HepG2 (cell line): Measurements from ENCODE around the gene MED12L. TPM values are rescaled to one million over a fixed set of nuclear protein-coding genes. Genes with fewer than 3 reads are reported as not detected.

Source experiments
- CBX5 ChIP-seq: sonication (generic); formaldehyde crosslinking; IDR thresholded peaks from 2 replicates; pipeline ENCODE4 v1.4.0; 2020; ENCODE audit warnings: missing genetic modification reagents, borderline replicate concordance
- CEBPB ChIP-seq: IDR thresholded peaks from 2 replicates; pipeline ENCODE4 v1.6.1; 2011; ENCODE audit warnings: low read depth, low read length, improper control_type of control experiment, borderline replicate concordance
- CEBPG ChIP-seq: IDR thresholded peaks from 2 replicates; pipeline ENCODE4 v1.6.1; 2016
- FOXA1 ChIP-seq, 2 experiments: fragments of 450-650 bp in 1 of 2; sonication (generic) in 1 of 2; formaldehyde crosslinking in 1 of 2; IDR thresholded peaks; 2 replicates each; pipeline versions ENCODE4 v1.4.0 to v1.6.1; 2016 to 2020; ENCODE audit warnings: missing genetic modification reagents in 1 of 2
- FOXA3 ChIP-seq: IDR thresholded peaks from 2 replicates; pipeline ENCODE4 v1.6.1; 2016; ENCODE audit warnings: missing genetic modification reagents, missing compliant biosample characterization
- GATAD2A ChIP-seq: IDR thresholded peaks from 2 replicates; pipeline ENCODE4 v1.6.1; 2016
- HNF4A ChIP-seq: sonication (generic); formaldehyde crosslinking; IDR thresholded peaks from 2 replicates; pipeline ENCODE4 v1.4.0; 2020; ENCODE audit warnings: missing genetic modification reagents
- NFATC3 ChIP-seq: sonication (generic); formaldehyde crosslinking; IDR thresholded peaks from 2 replicates; pipeline ENCODE4 v1.5.1; 2020; ENCODE audit warnings: mild to moderate bottlenecking, missing genetic modification reagents
- SAP130 ChIP-seq: IDR thresholded peaks from 2 replicates; pipeline ENCODE4 v1.6.1; 2016; ENCODE audit warnings: low read depth
- SMC3 ChIP-seq: IDR thresholded peaks from 2 replicates; pipeline ENCODE4 v1.6.1; 2011; ENCODE audit warnings: low read length, improper control_type of control experiment
- SOX5 ChIP-seq: IDR thresholded peaks from 2 replicates; pipeline ENCODE4 v1.6.1; 2016; ENCODE audit warnings: borderline replicate concordance
- STAG1 ChIP-seq: sonication (generic); formaldehyde crosslinking; IDR thresholded peaks from 2 replicates; pipeline ENCODE4 v1.4.0; 2020; ENCODE audit warnings: missing genetic modification reagents
- TBX2 ChIP-seq: sonication (generic); formaldehyde crosslinking; IDR thresholded peaks from 2 replicates; pipeline ENCODE4 v1.5.0; 2020; ENCODE audit warnings: missing genetic modification reagents, mild to moderate bottlenecking, borderline replicate concordance
- ZFP36 ChIP-seq: fragments of 150-350 bp; IDR thresholded peaks from 2 replicates; pipeline ENCODE4 v1.6.1; 2018; ENCODE audit warnings: borderline replicate concordance, low read length, low read depth; ENCODE audit not compliant: partially characterized antibody
- ZFX ChIP-seq: sonication (generic); formaldehyde crosslinking; IDR thresholded peaks from 2 replicates; pipeline ENCODE4 v1.4.0; 2020; ENCODE audit warnings: mild to moderate bottlenecking, low read depth, missing genetic modification reagents, moderate library complexity
- ZNF24 ChIP-seq: fragments of 450-650 bp; IDR thresholded peaks from 2 replicates; pipeline ENCODE4 v1.6.1; 2017; ENCODE audit warnings: antibody characterized with exemption, mild to moderate bottlenecking
- ZNF260 ChIP-seq: sonication (generic); formaldehyde crosslinking; IDR thresholded peaks from 2 replicates; pipeline ENCODE4 v1.4.0; 2020; ENCODE audit warnings: missing genetic modification reagents, low read depth, mild to moderate bottlenecking, borderline replicate concordance
- ZNF292 ChIP-seq: sonication (generic); formaldehyde crosslinking; IDR thresholded peaks from 2 replicates; pipeline ENCODE4 v1.8.1; 2022; ENCODE audit warnings: mild to moderate bottlenecking, low read depth, missing genetic modification reagents, borderline replicate concordance
- ZNF563 ChIP-seq: sonication (generic); formaldehyde crosslinking; IDR thresholded peaks from 2 replicates; pipeline ENCODE4 v1.8.0; 2022; ENCODE audit warnings: mild to moderate bottlenecking, moderate library complexity, missing genetic modification reagents
- ZNF614 ChIP-seq: IDR thresholded peaks from 2 replicates; pipeline ENCODE4 v1.6.1; 2018; ENCODE audit warnings: missing biosample characterization, missing genetic modification reagents, inconsistent platforms, borderline replicate concordance
- polyA plus RNA-seq, 8 experiments: library from polyadenylated mRNA; depleted of rRNA in 3 of 8; stranded (reverse) in 7 of 8; unstranded in 1 of 8; fragments of >200 nt; fragmentation: Illumina TruSeq in 4 of 8; extraction: Trizol in 4 of 8; gene quantifications; 2 replicates each; pipeline versions ENCODE4 v1.2.1 to v1.2.3, GENCODE V29; 2011 to 2016; ENCODE audit warnings: low read depth in 4 of 8, missing spikeins in 1 of 8, mixed read lengths in 1 of 8; ENCODE audit not compliant: insufficient read depth in 1 of 8
- total RNA-seq, 5 experiments: library from RNA; depleted of rRNA; stranded (reverse); fragments of >200 nt; fragmentation: Illumina TruSeq; extraction: Trizol; gene quantifications; 2 replicates each; pipeline ENCODE4 v1.2.3, GENCODE V29; 2016; ENCODE audit warnings: low read depth in 1 of 5
- TF ChIP-seq, protein P1 (sequence below): sonication (generic); formaldehyde crosslinking; IDR thresholded peaks from 2 replicates; pipeline ENCODE4 v1.4.0; 2020; ENCODE audit warnings: missing genetic modification reagents
- TF ChIP-seq, protein P2 (sequence below): IDR thresholded peaks from 2 replicates; pipeline ENCODE4 v1.6.1; 2016; ENCODE audit warnings: low read depth, borderline replicate concordance
- TF ChIP-seq, protein P3 (sequence below): sonication (generic); IDR thresholded peaks from 2 replicates; pipeline ENCODE4 v1.6.1; 2016; ENCODE audit warnings: low read depth, borderline replicate concordance
- TF ChIP-seq, protein P4 (sequence below): sonication (generic); formaldehyde crosslinking; IDR thresholded peaks from 2 replicates; pipeline ENCODE4 v1.4.0; 2020; ENCODE audit warnings: missing genetic modification reagents

MED12L gene
- total and polyA plus RNA-seq, 2 of the 13 experiments (the other 11 are each of a cell fraction or from before 2014, with no cell fraction given): 0.07 to 0.64 TPM

DNA sequence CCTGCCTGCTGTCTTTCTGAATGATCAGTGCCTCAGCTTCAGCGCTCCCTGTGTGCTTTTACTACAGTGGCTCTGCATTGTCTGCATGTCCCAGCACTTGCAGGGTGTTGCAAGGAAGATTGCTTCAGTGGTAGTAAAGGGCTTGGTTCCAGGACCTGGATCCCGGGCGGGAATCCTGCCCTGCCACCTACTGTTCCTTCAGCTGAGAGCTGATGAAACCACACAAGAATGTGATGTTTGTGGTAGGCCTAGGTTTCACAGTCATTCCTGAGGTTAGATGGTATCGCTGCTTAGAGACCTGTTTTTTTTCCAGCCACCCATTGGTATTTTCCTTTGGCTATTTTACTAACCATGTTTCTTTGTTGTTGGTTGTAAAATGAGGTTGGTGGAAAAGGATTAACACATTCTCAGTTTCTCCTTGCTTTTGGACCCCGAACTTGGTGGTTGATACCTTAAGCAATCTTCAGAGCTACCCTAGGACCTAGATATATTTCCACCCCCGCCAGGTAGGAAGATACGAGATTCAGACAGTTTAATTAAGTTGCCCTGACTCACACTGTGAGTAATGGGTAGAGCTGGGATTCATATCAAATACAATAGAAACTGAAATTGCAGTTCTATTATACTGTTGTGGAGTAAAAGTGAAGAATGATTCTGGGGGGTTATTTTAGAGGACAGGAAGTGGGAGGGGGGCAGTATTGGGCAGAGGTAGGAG is 219.8 kb downstream of the MED12L start (continued):
- TF ChIP-seq ZNF614 (CRISPR knock-in tag) (0 out of 2 replicates have a peak, but pooled peaks have one; percentile 25), ZFP36 (no peak), ZNF24 (no peak), CEBPB (peak; percentile 87), FOXA1 (IDR thresholded peaks at IDR 0.05) (no peak), FOXA1 (CRISPR knock-in tag; IDR thresholded peaks at IDR 0.05) (0 out of 2 replicates have a peak, but pooled peaks have one; percentile 26), HNF4A (CRISPR knock-in tag) (peak; percentile 12; the same call in 1 of the 2 replicates), SOX5 (CRISPR knock-in tag) (peak; percentile 23; the same call in 1 of the 2 replicates), NFATC3 (CRISPR knock-in tag) (no peak), FOXA3 (peak; percentile 15; the same call in 1 of the 2 replicates), ZNF292 (CRISPR knock-in tag) (no peak), GATAD2A (CRISPR knock-in tag) (peak; percentile 40; the same call in 1 of the 2 replicates), ZFX (peak; percentile 38; the same call in 1 of the 2 replicates), TBX2 (CRISPR knock-in tag) (peak; percentile 23; the same call in 1 of the 2 replicates), STAG1 (peak; percentile 52), CBX5 (CRISPR knock-in tag) (peak; percentile 16; the same call in 1 of the 2 replicates), ZNF563 (CRISPR knock-in tag) (no peak), SAP130 (0 out of 2 replicates have a peak, but pooled peaks have one; percentile 34), SMC3 (peak; percentile 38; the same call in 1 of the 2 replicates), ZNF260 (CRISPR knock-in tag) (no peak), CEBPG (peak; percentile 72)
- TF ChIP-seq, protein P1, sequence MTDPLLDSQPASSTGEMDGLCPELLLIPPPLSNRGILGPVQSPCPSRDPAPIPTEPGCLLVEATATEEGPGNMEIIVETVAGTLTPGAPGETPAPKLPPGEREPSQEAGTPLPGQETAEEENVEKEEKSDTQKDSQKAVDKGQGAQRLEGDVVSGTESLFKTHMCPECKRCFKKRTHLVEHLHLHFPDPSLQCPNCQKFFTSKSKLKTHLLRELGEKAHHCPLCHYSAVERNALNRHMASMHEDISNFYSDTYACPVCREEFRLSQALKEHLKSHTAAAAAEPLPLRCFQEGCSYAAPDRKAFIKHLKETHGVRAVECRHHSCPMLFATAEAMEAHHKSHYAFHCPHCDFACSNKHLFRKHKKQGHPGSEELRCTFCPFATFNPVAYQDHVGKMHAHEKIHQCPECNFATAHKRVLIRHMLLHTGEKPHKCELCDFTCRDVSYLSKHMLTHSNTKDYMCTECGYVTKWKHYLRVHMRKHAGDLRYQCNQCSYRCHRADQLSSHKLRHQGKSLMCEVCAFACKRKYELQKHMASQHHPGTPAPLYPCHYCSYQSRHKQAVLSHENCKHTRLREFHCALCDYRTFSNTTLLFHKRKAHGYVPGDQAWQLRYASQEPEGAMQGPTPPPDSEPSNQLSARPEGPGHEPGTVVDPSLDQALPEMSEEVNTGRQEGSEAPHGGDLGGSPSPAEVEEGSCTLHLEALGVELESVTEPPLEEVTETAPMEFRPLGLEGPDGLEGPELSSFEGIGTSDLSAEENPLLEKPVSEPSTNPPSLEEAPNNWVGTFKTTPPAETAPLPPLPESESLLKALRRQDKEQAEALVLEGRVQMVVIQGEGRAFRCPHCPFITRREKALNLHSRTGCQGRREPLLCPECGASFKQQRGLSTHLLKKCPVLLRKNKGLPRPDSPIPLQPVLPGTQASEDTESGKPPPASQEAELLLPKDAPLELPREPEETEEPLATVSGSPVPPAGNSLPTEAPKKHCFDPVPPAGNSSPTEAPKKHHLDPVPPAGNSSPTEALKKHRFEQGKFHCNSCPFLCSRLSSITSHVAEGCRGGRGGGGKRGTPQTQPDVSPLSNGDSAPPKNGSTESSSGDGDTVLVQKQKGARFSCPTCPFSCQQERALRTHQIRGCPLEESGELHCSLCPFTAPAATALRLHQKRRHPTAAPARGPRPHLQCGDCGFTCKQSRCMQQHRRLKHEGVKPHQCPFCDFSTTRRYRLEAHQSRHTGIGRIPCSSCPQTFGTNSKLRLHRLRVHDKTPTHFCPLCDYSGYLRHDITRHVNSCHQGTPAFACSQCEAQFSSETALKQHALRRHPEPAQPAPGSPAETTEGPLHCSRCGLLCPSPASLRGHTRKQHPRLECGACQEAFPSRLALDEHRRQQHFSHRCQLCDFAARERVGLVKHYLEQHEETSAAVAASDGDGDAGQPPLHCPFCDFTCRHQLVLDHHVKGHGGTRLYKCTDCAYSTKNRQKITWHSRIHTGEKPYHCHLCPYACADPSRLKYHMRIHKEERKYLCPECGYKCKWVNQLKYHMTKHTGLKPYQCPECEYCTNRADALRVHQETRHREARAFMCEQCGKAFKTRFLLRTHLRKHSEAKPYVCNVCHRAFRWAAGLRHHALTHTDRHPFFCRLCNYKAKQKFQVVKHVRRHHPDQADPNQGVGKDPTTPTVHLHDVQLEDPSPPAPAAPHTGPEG (CRISPR knock-in tag): no peak
- TF ChIP-seq, protein P2, sequence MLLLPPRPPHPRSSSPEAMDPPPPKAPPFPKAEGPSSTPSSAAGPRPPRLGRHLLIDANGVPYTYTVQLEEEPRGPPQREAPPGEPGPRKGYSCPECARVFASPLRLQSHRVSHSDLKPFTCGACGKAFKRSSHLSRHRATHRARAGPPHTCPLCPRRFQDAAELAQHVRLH (CRISPR knock-in tag): 0 out of 2 replicates have a peak, but pooled peaks have one; percentile 24
- TF ChIP-seq, protein P3, sequence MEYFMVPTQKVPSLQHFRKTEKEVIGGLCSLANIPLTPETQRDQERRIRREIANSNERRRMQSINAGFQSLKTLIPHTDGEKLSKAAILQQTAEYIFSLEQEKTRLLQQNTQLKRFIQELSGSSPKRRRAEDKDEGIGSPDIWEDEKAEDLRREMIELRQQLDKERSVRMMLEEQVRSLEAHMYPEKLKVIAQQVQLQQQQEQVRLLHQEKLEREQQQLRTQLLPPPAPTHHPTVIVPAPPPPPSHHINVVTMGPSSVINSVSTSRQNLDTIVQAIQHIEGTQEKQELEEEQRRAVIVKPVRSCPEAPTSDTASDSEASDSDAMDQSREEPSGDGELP: peak; percentile 74; the same call in 1 of the 2 replicates
- TF ChIP-seq, protein P4, sequence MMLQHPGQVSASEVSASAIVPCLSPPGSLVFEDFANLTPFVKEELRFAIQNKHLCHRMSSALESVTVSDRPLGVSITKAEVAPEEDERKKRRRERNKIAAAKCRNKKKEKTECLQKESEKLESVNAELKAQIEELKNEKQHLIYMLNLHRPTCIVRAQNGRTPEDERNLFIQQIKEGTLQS (CRISPR knock-in tag): peak; percentile 90
